ENCODE data around the gene CFAP97D2. TPM values are rescaled to one million over a fixed set of nuclear protein-coding genes. Genes with fewer than 3 reads are reported as not detected.

Gene CFAP97D2
- polyA plus RNA-seq, 3 donors: 0.21 TPM; not detected in 2

DNA sequence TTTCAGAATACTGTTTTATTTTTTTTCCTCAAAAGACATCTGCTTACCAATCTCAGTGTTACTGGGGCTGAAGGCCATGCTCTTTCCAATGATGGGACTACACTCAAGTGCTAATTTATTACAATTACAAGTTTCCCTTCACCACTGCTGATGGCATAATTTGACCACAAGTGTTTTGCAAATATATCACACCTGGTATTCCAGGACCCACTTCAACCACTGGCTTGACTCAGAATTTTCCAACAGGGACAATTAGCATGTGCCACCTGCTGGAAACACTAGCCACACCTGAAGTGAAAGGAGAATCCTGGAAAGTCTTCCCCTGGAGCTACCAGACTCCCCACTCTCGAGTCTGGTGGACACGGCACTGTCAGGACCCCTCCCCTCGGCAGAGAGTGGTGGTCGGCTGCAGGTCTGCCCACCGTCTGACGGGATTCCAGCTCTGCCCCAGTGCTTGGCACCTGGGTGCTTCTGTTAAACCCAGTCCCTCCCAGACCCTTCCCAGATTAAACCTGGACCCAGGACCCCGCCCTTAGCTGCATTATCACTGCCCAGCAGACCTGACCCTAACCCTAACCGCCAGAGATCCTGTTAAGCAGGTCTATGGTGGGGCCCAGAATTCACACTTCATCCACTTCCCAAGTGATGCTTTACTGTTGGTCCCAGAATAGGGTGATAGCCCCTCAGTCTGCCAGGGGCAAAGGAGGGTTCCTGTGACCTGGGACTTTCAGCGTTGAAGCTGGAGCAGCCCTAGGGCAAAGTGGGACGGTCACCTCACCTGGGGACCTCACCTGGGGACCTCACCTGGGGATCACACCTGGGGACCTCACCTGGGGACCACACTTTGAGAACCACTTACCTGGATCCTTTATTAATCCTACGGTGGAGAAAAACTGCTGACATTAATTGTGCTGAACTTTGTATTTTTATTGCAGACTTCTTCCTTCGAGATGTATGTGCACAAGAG, 29.0 kb upstream of the CFAP97D2 start:
- Mint-ChIP-seq H3K9me3 (peaks cover 0 to 4% (median 0%) of the 10 kb centered on the region in 7 donors), H3K36me3 (peaks cover 0 to 2% of the 10 kb centered on the region in 2 donors), H3K27me3 (ENCODE audit: low read depth in 3 of 3) (peaks cover 7 to 17% (median 12%) of the 10 kb centered on the region in 3 donors), H3K27ac (peak overlapping the region in 2 of 7 donors; percentile 41 to 68), H3K4me3 (no peak overlapping the region), H3K4me1 (peaks cover 76% of the 10 kb centered on the region)
- 92% methylated on average over 10 of the region's 12 CpGs for WGBS (ENCODE audit: insufficient coverage)
- DNase-seq: no peak
- H3K4me2 ChIP-seq (replicated peaks; ENCODE audit: extremely low read depth, low read length, poor library complexity, severe bottlenecking): no peak overlapping the region
- H3K36me3 ChIP-seq (replicated peaks in 1 of 2; ENCODE audit: control insufficient read depth in 1 of 2, insufficient read depth in 2 of 2, low read length in 2 of 2): no peaks in the 10 kb centered on the region
- no peaks in the 10 kb centered on the region for H3K27me3 ChIP-seq (ENCODE audit: control insufficient read depth in 2 of 2, insufficient read depth in 2 of 2, low read length in 2 of 2)
- no peaks in the 10 kb centered on the region for H4K20me1 ChIP-seq (ENCODE audit: insufficient read depth, low read length)
- no peak overlapping the region for H2AFZ ChIP-seq (ENCODE audit: insufficient read depth, low read depth, low read length, poor library complexity, severe bottlenecking)
- H3K9me3 ChIP-seq (replicated peaks in 1 of 2; ENCODE audit: control insufficient read depth in 1 of 2, insufficient read depth in 1 of 2, low read length in 2 of 2): no peaks in the 10 kb centered on the region
- intact Hi-C loops (cut with micrococcal nuclease): no loop called here
- H3K9ac ChIP-seq (ENCODE audit: insufficient read depth, low read length, poor library complexity, severe bottlenecking): no peak overlapping the region
- H3K79me2 ChIP-seq (ENCODE audit: insufficient read depth, low read length): no peaks in the 10 kb centered on the region
- TF ChIP-seq, protein P1, sequence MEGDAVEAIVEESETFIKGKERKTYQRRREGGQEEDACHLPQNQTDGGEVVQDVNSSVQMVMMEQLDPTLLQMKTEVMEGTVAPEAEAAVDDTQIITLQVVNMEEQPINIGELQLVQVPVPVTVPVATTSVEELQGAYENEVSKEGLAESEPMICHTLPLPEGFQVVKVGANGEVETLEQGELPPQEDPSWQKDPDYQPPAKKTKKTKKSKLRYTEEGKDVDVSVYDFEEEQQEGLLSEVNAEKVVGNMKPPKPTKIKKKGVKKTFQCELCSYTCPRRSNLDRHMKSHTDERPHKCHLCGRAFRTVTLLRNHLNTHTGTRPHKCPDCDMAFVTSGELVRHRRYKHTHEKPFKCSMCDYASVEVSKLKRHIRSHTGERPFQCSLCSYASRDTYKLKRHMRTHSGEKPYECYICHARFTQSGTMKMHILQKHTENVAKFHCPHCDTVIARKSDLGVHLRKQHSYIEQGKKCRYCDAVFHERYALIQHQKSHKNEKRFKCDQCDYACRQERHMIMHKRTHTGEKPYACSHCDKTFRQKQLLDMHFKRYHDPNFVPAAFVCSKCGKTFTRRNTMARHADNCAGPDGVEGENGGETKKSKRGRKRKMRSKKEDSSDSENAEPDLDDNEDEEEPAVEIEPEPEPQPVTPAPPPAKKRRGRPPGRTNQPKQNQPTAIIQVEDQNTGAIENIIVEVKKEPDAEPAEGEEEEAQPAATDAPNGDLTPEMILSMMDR (IDR thresholded peaks at IDR 0.05): no peak
- H3K4me3 ChIP-seq (replicated peaks in 1 of 3; ENCODE audit: low read depth in 2 of 3, low read length in 3 of 3): no peak overlapping the region
- peaks cover 55 to 65% of the 10 kb centered on the region in 2 donors for H3K4me1 ChIP-seq (ENCODE audit: control insufficient read depth in 1 of 2, insufficient read depth in 2 of 2, low read length in 2 of 2)
- H3K27ac ChIP-seq (ENCODE audit: low read depth in 1 of 2, low read length in 2 of 2): no peak overlapping the region

DNA sequence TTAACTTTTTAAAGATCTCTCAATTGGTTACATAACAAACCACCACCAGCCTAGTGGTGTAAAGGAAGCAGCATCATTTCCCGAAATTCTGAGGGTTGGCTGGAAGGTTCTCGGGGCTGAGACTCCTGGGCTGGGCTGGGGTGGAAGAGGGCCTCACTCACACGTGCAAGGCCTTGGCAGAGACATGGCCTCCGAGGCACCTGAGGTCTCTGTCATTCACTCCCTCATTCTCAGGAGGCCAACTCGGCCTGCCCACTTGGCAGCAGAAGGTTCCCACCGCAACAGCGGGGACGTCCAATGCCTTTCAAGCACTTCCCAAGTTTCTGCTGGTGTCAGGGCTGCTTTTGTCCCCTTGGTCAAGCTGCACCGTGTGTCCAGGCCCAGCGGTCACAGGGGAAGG, 28.0 kb upstream of the CFAP97D2 start:
- Mint-ChIP-seq H3K4me1 (peaks cover 73% of the 10 kb centered on the region), H3K9me3 (peaks cover 0 to 4% (median 0%) of the 10 kb centered on the region in 7 donors), H3K4me3 (peak overlapping the region in 1 of 2 donors; percentile 64), H3K36me3 (peaks cover 0 to 2% of the 10 kb centered on the region in 2 donors), H3K27me3 (ENCODE audit: low read depth in 3 of 3) (peaks cover 0 to 14% (median 4%) of the 10 kb centered on the region in 3 donors), H3K27ac (peak overlapping the region in 5 of 7 donors; percentile 46 to 84 (median 78))
- Histone ChIP-seq H3K27me3 (ENCODE audit: control insufficient read depth in 2 of 2, insufficient read depth in 2 of 2, low read length in 2 of 2) (no peaks in the 10 kb centered on the region), H3K27ac (ENCODE audit: low read depth in 1 of 2, low read length in 2 of 2) (peak overlapping the region; percentile 1 to 17), H3K9me3 (replicated peaks in 1 of 2; ENCODE audit: control insufficient read depth in 1 of 2, insufficient read depth in 1 of 2, low read length in 2 of 2) (no peaks in the 10 kb centered on the region), H3K36me3 (replicated peaks in 1 of 2; ENCODE audit: control insufficient read depth in 1 of 2, insufficient read depth in 2 of 2, low read length in 2 of 2) (no peaks in the 10 kb centered on the region), H3K4me2 (replicated peaks; ENCODE audit: extremely low read depth, low read length, poor library complexity, severe bottlenecking) (peak overlapping the region; percentile 8), H4K20me1 (ENCODE audit: insufficient read depth, low read length) (no peaks in the 10 kb centered on the region), H3K79me2 (ENCODE audit: insufficient read depth, low read length) (no peaks in the 10 kb centered on the region), H3K4me3 (replicated peaks in 1 of 3; ENCODE audit: low read depth in 2 of 3, low read length in 3 of 3) (no peak overlapping the region), H2AFZ (ENCODE audit: insufficient read depth, low read depth, low read length, poor library complexity, severe bottlenecking) (peak overlapping the region; percentile 37), H3K9ac (ENCODE audit: insufficient read depth, low read length, poor library complexity, severe bottlenecking) (no peak overlapping the region), H3K4me1 (ENCODE audit: control insufficient read depth in 1 of 2, insufficient read depth in 2 of 2, low read length in 2 of 2) (peaks cover 55 to 65% of the 10 kb centered on the region in 2 donors)
- TF ChIP-seq, protein P1 (IDR thresholded peaks at IDR 0.05): no peak
- intact Hi-C loops (cut with micrococcal nuclease): no loop called here
- WGBS (ENCODE audit: insufficient coverage): 60% methylated on average over 8 of the region's 10 CpGs
- DNase-seq: peak in 2 of 3 donors; percentile 35 to 43

All from CD14-positive monocyte (primary cell).